SU-DHL-6 (cell line): ENCODE data around the gene UBE2D3.

ENCODE experiments used
- EZH2phosphoT487 ChIP-seq: fragments of 200-600 bp; sonication (generic), shearing (Covaris generic); conservative IDR thresholded peaks from 2 replicates; pipeline ENCODE4 v1.6.1; 2018; ENCODE audit warnings: mild to moderate bottlenecking, antibody characterized with exemption, low read length, moderate library complexity, mixed read lengths
- TF ChIP-seq, protein P1 (sequence below): fragments of 200-600 bp; sonication (generic); IDR thresholded peaks from one replicate; pipeline ENCODE4 v1.5.1; 2017; ENCODE audit warnings: antibody characterized with exemption, mild to moderate bottlenecking, low read length, moderate library complexity; ENCODE audit not compliant: insufficient read depth, poor library complexity, severe bottlenecking

GRCh38 chr4:102787096-102787881 is 40.1 kb downstream of the UBE2D3 start:
- TF ChIP-seq, protein P1, sequence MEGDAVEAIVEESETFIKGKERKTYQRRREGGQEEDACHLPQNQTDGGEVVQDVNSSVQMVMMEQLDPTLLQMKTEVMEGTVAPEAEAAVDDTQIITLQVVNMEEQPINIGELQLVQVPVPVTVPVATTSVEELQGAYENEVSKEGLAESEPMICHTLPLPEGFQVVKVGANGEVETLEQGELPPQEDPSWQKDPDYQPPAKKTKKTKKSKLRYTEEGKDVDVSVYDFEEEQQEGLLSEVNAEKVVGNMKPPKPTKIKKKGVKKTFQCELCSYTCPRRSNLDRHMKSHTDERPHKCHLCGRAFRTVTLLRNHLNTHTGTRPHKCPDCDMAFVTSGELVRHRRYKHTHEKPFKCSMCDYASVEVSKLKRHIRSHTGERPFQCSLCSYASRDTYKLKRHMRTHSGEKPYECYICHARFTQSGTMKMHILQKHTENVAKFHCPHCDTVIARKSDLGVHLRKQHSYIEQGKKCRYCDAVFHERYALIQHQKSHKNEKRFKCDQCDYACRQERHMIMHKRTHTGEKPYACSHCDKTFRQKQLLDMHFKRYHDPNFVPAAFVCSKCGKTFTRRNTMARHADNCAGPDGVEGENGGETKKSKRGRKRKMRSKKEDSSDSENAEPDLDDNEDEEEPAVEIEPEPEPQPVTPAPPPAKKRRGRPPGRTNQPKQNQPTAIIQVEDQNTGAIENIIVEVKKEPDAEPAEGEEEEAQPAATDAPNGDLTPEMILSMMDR, result no peak
- no peak for TF ChIP-seq EZH2phosphoT487
